Measurements from ENCODE around the gene SYCP2L.
"Not testable (repeated sequence)": the region's sequence is repeated elsewhere in the genome, so short reads cannot be mapped to it uniquely, and the experiment has no call there.

SYCP2L gene

DNA sequence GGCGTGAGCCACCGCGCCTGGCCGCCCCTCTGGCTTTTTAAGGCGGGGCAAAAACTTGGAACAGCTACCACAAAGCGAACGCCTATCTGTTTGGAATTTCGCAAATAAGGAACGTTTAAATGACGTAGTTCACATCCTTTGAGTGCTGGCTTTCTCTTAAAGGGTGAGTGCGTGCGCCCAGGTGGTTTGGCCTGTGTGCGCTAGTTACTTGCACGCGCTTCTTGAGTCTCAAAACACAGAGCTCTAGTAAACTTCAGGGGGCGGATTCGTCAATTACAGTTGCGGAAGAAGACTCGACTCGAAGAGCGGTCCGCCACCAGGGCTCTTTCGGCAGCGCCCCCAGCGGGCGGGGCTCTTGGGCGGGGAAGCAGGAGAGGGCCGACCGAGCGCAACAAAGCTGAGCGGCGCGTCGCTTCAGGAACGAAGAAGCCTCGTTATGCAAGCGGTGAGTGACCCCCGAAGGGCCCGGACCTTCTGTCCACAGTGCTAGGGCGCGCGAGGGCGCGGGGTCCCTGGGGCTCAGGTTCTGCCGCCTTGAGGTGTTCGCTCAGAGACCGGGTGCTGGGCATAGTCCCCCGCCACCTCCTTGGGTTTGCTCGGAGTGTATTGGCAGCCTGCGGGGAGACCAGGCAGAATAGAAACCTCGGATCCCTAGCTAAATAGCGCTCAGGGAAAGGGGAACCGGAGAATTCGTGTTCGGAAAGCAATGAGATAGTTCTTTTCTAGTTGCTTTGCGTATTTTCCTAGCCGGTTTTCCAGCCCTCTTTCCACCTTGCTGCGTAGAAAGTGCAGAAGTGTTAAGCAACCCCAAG, at the start of gene SYCP2L:
Gene SYCP2L, plus strand, starts transcription at position 362 of the 812 bp plus-strand sequence. Its CDS starts 75 bp downstream, at position 437.
- peak; percentile 30 for DNase-seq

DNA sequence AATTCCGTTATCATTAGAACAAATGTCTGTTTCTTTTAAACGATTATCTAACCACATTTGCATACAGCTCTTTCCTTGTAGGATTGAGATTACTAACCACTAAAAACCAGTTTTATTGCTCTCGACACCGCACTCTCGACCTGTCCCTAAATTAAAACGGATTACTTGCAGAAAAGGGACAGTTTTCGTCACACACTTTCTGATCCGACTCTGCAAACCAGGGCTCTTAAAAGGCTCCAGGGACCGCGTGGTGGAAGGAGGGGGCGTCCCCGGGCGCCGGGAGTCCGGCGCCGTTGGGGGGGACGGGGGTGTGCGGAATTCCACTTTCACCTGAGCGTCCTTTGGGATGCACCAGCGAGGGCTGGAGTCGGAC, 49.2 kb upstream of the SYCP2L start:
- DNase-seq, result no peak

DNA sequence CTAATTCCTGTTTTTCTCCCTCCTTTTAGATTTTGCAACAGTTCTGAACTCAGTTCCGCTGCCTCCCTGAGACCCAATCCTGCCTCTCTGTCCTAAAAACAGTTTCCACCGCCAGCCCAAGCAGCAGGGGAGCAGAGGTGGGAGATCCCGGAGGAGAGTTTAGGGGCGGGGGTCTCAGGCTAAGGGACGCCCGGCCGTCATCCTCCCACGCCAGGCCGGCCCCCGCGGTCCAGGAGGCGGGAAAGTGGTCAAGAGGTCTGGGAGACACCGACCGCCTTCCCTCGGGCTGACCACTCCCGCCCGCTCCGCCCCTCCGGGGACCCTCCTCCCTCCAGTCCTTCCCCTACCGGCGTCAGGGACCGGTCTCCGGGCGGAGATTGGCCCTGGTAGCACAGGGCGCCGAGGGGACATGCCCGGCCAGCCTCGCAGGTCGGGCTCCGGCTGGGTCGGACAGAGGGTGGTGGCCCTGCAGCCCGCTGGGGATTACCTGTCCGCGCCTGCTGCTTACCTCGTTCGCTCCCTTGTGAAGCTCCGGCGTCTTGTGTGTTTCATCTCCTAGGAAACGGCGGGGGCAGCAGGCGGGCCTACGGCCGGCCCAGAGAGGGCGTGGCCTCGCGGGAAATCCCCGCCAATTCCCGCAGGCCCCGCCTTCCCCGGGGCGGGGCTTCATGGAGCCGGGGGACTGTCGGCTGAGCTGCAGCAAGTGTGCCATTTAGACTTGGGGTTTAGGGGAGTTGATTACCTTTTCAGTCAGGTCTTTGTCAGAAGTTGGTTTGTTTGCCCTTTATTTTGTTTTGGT, 48.7 kb upstream of the SYCP2L start, which contains the start of gene MAK:
Gene MAK, minus strand, starts transcription at position 545 of the 799 bp plus-strand sequence. CDS start 7,891 bp downstream, outside the sequence.
- peak; percentile 93 for DNase-seq

DNA sequence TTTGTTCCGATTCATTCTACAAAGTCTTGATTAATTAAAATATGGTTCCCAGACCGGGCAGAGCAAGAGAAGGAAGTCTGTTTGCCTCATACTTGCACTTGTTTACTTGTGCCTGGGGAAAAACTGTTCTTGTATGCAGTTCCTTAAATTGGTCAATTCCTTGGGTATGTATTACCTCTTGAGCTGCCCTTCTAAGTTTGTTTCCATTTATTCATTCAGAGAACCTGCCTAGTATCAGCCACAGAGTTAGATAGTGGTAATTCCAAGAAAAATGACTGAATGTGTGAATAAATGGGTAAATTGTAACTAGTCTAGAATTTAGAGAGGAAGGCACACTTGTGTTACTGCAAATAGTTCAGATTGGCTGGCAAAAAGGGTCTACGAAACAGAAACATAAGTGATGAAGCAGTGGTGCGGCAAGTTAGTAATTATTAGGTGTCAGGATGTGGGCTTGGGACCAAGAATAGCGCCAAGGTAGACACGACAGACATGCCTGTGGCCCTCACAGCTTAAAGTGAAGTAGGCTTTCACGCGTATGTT, 48.0 kb upstream of the SYCP2L start:
- no peak for DNase-seq

DNA sequence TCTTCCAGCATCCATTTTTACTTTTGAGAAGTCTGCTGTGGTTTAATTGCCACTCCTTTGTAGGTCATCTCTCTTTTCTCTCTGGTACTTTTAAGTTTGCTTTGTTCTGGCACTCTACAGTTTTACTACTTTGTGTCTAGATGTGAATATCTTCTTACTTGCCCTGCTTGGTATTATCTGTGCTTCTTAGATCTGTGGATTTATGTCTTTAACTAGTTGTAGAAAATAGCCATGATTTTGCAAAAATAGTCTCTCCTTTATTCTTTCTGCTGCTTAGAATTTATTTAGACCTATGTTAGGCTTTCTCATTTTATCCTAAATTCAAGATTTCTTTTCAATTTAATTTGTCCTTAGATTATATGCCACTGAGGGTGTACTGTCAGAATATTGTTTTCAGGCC, 43.3 kb upstream of the SYCP2L start:
- DNase-seq, result no peak

DNA sequence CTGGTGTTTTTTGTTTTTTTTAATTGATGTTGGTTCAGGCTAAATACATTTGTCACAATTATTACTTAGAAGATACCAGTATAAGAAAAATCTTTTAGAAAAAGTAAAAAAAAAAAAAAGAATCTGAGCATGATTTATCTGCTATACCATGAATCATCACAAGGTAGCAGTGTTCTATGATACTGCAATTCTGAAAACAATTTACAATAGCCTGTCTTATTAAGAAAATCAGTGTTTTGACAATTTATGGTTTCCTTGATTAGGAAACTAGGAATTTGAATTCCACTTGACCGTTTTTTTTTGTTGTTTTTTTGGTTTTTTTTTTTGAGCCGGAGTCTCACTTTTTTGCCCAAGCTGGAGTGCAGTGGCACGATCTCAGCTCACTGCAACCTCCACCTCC, 39.2 kb upstream of the SYCP2L start:
- DNase-seq, result no peak

DNA sequence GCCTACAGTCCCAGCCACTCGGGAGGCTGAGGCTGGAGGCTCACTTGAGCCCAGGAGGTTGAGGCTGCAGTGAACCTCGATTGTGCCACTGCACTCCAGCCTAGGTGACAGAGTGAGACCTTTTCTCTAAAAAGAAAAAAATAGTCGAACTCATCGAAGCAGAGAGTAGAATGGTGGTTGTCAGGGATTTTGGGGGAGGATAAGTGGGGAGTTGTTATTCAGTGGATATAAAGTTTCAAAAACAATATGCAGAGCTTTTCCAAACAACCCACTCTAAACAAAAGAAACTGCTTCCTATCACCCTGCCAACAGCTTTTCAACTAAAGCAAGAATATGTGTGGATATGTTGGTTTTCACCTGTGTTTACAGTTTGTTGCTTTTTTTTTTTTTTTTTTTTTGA, 37.0 kb upstream of the SYCP2L start:
- no peak for DNase-seq

DNA sequence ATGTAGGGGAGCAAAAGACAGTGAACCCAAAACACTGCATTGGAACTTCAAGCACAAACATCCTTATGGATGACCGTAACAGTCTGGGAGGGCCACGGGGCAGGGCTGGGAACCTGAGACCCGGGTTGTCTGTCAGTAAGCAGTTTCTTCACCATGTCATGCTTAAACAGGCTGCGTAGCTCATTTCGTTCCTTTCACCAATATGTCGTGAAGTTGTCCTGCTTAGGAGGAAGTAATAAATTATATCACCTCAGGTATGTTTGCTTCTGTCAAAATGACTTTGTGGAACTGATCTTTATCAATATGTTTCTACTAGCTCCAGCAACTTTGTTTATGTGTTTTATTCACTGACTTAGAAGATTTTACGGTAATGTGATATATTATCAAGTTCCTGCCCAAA, 36.1 kb upstream of the SYCP2L start:
- DNase-seq, result no peak

DNA sequence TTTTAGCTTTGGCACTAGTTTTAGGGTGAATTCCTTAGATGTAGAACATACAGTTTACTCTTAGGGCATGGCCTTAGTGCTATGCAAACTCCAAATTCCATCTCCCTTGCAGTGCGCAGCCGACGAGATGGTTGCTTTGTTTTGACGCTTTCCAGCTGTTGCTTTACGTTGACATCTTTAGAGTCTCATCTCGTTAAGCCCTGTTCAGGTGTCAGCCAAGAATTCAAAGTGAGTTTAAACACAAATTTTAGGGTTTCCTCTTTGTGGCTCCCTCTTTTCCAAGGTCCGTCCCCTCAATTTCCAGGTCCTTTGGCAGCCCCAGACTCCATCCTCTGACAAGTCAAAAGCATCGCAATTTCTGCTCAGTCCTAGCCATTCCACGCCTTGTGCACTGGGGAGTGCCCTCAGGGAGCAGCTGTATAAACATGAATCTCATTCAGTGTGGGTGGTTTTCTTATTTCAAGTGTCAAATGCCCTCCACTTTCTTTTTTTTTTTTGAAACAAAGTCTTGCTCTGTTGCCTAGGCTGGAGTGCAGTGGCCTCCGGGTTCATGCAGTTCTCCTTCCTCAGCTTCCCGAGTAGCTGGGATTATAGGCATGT, 34.4 kb upstream of the SYCP2L start:
- DNase-seq, result no peak

DNA sequence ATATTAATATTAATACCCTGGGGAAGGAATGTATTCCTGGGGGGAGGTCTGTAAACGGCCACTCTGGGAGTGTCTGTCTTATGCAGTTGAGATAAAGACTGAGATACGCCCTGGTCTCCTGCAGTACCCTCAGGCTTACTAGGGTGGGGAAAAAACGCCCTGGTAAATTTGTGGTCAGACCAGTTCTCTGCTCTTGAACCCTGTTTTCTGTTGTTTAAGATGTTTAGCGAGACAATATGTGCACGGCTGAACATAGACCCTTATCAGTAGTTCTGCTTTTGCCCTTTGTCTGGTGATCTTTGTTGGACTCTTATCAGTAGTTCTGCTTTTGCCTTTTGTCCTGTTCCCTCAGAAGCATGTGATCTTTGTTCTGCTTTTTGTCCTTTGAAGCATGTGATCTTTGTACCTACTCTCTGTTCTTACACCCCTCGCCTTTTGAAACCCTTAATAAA, 33.0 kb upstream of the SYCP2L start:
- DNase-seq, result not testable (repeated sequence)

DNA sequence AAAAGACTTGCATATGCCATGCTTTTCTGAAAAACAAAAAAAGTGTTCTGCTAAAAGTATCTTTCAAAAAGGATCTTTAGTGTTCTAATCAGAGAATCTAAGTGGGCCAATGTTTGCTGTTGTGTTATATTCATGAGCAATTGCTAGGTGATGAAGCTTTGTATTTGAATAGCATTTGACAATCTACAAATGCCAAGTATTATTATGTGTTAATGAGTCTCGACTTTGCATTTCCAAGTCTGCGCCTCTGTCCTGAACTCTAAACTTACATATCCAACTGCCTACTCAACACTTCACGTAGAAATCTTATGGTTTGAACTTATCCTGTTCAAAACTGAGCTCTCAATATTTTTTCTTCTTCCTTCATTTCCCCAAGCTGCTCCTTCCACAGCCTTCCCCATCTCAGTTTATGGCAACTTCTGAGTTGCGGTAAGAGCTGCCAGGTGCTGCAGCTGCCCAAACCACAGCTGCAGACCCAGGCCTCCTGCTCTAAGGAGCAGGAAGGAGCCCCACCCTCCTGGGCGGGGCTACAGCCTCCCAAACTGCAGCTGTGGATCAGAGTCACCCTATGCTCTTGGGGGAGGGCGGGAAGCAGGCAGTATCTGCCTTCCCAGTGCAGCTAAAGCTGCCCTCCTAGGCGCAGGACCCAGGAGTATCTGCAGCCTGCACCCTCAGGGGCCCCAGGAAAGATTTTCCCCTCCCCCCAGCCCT, 31.8 kb upstream of the SYCP2L start:
- no peak for DNase-seq

DNA sequence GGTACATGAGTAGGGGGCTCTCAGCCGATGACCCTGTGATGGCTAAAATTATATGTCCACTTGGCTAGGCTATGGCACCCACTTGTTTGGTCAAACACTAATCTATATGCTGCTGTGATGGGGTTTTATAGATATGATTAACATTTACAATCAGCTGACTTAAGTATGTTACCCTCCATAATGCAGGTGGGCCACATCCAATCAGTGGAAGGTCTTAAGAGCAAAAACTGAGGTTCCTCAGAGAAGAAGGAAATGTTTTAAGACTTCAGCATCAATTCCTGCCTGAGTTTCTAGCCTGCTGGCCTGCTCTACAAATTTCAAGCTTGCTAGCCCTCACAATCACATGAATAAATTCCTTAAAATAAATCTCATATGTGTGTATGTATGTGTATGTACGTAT, 29.6 kb upstream of the SYCP2L start:
- DNase-seq, result no peak

DNA sequence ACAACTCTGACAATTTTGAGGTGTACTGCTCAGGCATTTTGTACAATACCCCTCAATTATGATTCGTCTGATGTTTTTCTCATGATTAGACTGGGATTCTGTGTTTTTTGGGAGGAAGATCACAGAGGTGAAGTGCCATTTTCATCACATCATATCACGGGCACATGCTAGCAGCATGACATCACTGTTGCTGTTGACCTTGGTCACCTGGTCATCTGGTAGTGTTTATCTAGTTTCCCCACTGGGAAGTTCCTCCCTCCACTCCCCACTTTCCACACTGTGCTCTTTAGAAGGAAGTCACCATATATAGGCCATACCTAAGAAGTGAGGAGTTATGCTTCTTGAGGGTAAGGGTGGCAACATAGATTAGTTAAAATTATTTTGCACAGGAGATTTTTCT, 25.8 kb upstream of the SYCP2L start:
- DNase-seq, result no peak

DNA sequence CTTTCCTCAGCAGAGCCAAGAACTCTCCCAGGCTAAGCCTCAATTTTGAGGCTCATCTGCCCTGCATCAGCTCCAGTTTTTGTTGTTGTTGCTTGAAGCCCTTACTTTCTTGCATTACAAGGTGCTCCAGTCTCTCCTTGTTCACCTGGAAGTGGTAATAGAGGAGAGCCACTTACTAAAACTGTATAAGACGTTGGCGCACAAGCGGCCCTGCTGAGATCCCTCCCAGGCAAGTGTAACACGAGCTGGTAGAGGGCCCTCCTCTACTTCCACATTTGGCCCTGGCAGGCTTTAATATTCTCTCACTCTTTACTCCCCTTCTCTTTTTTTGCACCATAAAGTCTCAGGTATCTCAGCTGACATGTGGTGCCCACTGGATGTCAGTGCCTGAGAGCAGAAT, 24.5 kb upstream of the SYCP2L start:
- DNase-seq, result no peak

DNA sequence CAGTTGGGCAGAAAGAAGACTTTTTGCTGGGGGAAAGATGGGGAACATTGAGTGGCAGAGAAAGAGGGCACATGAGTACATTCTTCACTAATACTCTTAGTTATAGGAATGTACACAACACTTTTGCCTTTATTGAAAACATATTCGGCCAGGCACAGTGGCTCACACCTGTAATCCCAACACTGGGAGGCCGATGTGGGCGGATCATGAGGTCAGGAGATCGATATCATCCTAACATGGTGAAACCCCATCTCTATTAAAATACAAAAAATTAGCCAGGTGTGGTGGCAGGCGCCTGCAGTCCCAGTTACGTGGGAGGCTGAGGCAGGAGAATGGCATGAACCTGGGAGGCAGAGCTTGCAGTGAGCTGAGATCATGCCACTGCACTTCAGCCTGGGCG, 23.8 kb upstream of the SYCP2L start:
- not testable (repeated sequence) for DNase-seq

DNA sequence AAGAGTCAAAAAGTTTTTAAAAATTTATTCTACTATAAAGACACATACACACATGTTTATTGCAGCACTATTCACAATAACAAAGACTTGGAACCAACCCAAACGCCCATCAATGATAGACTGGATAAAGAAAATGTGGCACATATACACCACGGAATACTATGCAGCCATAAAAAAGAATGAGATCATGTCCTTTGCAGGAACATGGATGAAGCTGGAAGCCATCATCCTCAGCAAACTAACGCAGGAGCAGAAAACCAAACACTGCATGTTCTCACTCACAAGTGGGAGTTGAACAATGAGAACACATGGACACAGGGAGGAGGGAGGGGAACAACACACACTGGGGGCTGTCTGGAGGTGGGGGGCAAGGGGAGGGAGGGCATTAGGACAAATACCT, 20.1 kb upstream of the SYCP2L start:
- DNase-seq, result not testable (repeated sequence)

DNA sequence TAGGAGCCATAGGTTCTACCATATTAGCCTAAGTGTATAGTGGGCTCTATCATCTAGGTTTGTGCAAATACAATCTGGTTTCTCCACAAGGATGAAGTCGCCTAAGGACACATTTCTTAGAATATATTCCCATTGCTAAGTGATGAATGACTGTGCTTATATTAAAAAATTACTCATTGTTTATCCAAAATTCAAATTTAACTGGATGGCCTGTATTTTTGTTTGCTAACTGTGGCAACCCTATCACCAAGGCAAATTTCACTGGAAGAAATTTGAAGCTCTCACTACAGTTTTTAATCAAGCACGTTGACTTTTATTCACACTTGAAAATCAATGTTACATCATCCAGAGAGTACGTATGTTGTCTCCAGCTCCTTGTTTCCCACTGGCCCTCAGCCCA, 18.9 kb upstream of the SYCP2L start:
- DNase-seq, result no peak

DNA sequence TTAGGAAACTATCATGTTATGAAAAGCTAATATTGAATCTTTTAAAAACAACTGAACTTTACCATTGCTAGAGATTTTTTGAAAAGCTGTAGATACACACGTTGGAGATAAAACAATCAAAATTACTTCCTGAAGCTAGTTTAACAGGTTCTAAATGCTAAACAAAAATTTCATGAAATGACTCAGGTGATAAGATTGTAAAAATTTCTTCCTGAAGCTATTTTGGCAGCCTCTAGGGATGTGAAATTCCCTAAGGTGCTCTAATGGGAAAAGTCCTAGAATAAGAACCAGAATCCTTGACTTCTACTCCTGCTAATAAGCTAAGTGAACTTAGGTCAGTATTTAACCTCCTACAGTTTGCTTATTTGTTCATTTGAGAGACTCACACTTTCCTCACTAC, 13.5 kb upstream of the SYCP2L start:
- DNase-seq, result no peak

DNA sequence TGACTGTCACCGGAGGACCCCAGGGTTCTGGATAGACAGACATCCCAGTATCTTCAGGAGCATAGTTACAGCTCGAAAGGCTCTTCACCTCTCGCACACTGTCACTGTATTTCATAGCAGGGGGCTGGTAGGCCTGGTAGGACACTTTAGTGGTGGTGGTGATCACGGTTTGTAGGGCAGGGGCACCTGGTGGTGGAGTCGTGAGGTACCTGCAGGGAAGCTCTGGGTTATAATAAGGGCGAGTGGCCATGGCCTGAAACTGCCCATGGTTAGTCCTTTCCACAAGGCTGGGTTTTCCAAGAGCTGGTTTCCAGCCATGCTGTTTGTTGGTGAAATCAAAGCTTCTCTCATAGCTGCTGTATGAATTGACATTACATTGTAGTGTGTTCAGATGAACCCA, 12.6 kb upstream of the SYCP2L start:
- DNase-seq, result no peak

DNA sequence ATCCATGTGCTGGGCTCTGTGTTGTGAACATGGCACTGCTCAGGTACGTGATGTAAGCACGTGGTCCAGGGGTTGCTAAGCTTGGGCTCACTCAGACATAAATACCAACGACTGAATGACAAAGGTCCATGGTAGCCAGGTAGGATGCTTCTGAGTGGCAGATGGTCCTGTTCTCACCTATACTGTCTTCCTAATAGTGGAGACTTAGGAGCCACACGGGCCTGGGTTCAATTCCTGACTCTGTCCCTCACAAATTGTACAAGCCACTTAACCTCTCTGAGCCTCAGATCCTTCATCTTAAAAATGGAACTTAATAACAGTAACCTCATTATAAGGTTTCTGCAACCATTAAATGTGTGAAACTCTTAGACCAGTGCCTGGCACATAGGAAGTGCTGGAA, 11.8 kb upstream of the SYCP2L start:
- no peak for DNase-seq

DNA sequence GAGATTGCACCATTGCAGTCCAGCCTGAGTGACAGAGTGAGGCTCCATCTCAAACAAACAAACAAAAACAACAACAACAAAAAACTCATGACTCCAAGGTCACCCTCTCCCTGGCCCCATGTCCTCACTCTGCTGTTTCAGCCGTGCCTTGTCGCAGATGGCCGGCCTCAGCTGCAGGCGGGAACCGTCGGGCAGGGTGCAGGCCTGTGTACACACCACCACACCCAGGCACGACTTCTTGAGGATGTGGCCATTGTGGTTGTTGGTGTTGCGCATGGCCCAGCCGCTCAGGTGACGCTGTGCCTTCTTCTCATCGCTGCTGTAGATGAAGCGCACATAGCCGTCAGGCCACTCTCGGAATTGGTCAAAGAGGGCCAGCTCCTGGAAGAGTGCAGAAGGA, 9.8 kb upstream of the SYCP2L start:
- no peak for DNase-seq

DNA sequence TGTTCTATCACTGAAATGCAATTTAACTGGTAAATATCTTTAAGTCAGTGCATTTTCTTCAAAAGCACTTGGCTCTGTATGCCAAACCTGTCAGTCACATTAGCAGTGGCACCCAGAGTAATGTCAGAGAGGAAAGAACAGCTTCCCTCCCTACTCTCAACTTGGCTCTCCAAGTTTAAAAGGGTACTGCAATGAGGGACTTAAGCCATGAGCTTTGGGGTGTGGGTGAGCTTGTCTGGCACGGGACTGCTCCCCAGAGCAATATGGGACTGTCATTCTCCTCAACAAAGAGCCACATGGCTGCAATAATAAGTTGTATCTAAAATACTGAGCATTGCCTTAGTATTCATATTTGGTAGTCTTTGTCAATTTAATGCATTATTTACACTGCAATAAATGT, 9.0 kb upstream of the SYCP2L start:
- no peak for DNase-seq

DNA sequence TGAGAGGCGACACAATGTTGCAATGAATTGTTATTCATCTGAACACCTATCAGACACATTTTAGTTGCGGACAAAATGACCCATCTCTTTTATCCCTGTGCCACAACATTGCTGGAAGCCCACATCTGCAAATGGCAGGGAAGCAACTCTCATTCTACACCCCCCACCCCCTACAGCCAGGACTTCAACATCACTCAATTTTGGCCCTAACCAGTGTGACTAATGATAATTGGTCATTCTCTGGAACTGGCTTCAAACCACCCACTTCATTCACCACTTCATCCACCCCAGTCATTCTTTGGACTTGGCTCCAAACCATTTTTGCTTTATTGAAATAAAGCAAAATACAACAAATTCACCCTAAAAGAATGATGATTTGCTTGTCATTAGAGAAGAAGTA, 6.5 kb upstream of the SYCP2L start:
- no peak for DNase-seq
